Measurements from ENCODE around the gene UNC5C. TPM values are rescaled to one million over a fixed set of nuclear protein-coding genes. Genes with fewer than 3 reads are reported as not detected.

The UNC5C gene
- total RNA-seq, 1 experiment from 2014 or later = not detected

DNA sequence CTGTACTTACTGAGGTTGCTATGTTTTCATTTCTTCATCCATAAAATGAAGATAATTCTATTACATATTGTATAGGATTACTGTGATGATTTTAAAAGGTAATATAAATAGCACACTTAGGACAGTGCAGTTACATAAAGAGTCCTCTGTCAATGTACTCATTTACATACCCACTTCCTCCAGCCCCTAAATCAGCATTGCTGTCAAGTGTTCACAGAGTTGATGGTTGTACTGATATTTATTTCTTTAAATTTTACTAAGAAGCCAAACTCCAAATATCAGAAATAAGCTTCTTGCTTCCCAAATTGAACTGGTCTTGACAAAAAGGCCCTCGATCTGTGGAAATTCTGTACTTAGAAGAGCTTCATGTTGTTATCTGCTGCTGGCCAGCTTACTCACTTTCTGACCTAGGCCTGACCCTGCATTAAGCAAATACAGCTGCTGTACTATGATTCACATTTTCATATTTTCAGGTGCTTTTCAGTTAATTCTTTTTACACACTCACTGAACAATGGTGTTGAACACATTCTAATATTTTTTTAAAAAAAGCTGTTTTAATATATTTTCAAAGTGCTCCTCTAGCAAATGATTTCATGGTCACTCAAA, 259.6 kb downstream of the UNC5C start:
- CTCF ChIA-PET = interaction anchor here (0.7 to 0.8 kb wide), 2 partner anchors 867 to 1316 kb away, joined by 3 read pairs; no protein-coding TSS in a partner anchor
- no peak overlapping the region for H3K27ac Mint-ChIP-seq (ENCODE audit: low read depth, unreplicated experiment)
- intact Hi-C loops (cut with micrococcal nuclease) = no loop called here
- H3K4me1 Mint-ChIP-seq (ENCODE audit: insufficient read depth, unreplicated experiment) = peaks cover 6% of the 10 kb centered on the region
- H3K36me3 Mint-ChIP-seq (ENCODE audit: insufficient read depth, unreplicated experiment) = no peaks in the 10 kb centered on the region
- TF ChIP-seq, protein P1, sequence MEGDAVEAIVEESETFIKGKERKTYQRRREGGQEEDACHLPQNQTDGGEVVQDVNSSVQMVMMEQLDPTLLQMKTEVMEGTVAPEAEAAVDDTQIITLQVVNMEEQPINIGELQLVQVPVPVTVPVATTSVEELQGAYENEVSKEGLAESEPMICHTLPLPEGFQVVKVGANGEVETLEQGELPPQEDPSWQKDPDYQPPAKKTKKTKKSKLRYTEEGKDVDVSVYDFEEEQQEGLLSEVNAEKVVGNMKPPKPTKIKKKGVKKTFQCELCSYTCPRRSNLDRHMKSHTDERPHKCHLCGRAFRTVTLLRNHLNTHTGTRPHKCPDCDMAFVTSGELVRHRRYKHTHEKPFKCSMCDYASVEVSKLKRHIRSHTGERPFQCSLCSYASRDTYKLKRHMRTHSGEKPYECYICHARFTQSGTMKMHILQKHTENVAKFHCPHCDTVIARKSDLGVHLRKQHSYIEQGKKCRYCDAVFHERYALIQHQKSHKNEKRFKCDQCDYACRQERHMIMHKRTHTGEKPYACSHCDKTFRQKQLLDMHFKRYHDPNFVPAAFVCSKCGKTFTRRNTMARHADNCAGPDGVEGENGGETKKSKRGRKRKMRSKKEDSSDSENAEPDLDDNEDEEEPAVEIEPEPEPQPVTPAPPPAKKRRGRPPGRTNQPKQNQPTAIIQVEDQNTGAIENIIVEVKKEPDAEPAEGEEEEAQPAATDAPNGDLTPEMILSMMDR (IDR thresholded peaks at IDR 0.05; ENCODE audit: unreplicated experiment) = no peak
- no TSS peak for BruUV-seq (replicated peaks)
- POLR2A ChIA-PET = interaction anchor here (0.7 to 1.2 kb wide), 4 partner anchors 18 to 434 kb away, joined by 3 to 4 read pairs (median 4); no protein-coding TSS in a partner anchor
- no peaks in the 10 kb centered on the region for H3K27me3 Mint-ChIP-seq (ENCODE audit: insufficient read depth, unreplicated experiment)
- H3K4me3 Mint-ChIP-seq (ENCODE audit: unreplicated experiment) = no peak overlapping the region
- H3K9me3 Mint-ChIP-seq (ENCODE audit: unreplicated experiment) = no peaks in the 10 kb centered on the region
- DNase-seq (ENCODE audit: unreplicated experiment) = peak; percentile 58

DNA sequence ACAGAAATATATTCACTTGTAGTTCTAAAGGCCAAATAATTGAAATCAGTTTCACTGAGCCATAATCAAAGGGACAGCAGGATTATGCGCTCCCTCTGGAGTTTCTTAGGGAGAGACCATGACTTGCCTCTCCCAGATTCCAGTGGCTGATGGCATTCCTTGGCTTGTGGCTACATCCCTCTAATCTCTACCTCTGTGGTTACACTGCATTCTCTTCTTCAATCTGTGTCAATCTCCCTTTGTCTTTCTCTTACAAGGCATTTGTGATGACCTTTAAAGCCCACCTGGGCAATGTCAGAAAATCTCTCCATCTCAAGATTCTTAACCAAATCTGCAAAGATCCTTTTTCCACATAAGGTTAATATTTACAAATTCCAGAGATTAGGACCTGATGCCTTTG, 260.2 kb downstream of the UNC5C start:
- Mint-ChIP-seq H3K4me3 (ENCODE audit: unreplicated experiment) (no peak overlapping the region), H3K27me3 (ENCODE audit: insufficient read depth, unreplicated experiment) (no peaks in the 10 kb centered on the region), H3K9me3 (ENCODE audit: unreplicated experiment) (no peaks in the 10 kb centered on the region), H3K36me3 (ENCODE audit: insufficient read depth, unreplicated experiment) (no peaks in the 10 kb centered on the region), H3K27ac (ENCODE audit: low read depth, unreplicated experiment) (no peak overlapping the region), H3K4me1 (ENCODE audit: insufficient read depth, unreplicated experiment) (peaks cover 6% of the 10 kb centered on the region)
- intact Hi-C loops (cut with micrococcal nuclease) = no loop called here
- DNase-seq (ENCODE audit: unreplicated experiment) = no peak
- CTCF ChIA-PET = interaction anchor here (0.6 kb wide), 1 partner anchor 1527 kb away, joined by 3 read pairs; no protein-coding TSS in a partner anchor
- TF ChIP-seq, protein P1 (IDR thresholded peaks at IDR 0.05; ENCODE audit: unreplicated experiment) = no peak
- POLR2A ChIA-PET = interaction anchor here (1.2 kb wide), 1 partner anchor 18 kb away, joined by 3 read pairs; no protein-coding TSS in a partner anchor
- no TSS peak for BruUV-seq (replicated peaks)

- POLR2A ChIA-PET = no interaction called here
- TF ChIP-seq, protein P1 (IDR thresholded peaks at IDR 0.05; ENCODE audit: unreplicated experiment) = no peak
- CTCF ChIA-PET = interaction anchor here (0.6 kb wide), 1 partner anchor 1493 kb away, joined by 3 read pairs; no protein-coding TSS in a partner anchor
- Mint-ChIP-seq H3K4me3 (ENCODE audit: unreplicated experiment) (no peak overlapping the region), H3K36me3 (ENCODE audit: insufficient read depth, unreplicated experiment) (no peaks in the 10 kb centered on the region), H3K27ac (ENCODE audit: low read depth, unreplicated experiment) (no peak overlapping the region), H3K9me3 (ENCODE audit: unreplicated experiment) (peaks cover 6% of the 10 kb centered on the region), H3K4me1 (ENCODE audit: insufficient read depth, unreplicated experiment) (peaks cover 6% of the 10 kb centered on the region), H3K27me3 (ENCODE audit: insufficient read depth, unreplicated experiment) (no peaks in the 10 kb centered on the region)
- BruUV-seq (replicated peaks) = no TSS peak
- intact Hi-C loops (cut with micrococcal nuclease) = no loop called here
- DNase-seq (ENCODE audit: unreplicated experiment) = no peak
These were observed 263.0 kb downstream of the UNC5C start for GRCh38 chr4:95285797-95286196.

DNA sequence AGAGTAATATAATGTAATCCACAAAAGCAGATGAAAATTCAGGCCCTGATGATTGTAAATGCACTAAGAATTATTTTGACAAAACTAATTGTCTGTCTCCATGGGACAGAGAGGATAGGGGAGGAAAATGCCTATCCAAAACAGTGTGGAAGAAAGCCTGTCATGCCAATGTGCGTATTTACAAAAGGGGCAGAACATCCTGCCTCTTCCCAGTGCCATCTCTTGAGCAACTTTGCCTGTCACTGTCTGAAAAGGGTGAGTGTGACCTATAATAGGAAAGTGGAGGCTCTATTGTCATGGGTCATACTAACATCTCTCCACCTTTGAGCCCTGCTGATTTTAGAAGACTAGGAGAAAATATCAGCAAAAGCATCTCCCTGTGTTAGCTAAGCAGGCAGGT, 264.1 kb downstream of the UNC5C start:
- TF ChIP-seq, protein P1 (IDR thresholded peaks at IDR 0.05; ENCODE audit: unreplicated experiment) = no peak
- H3K27ac Mint-ChIP-seq (ENCODE audit: low read depth, unreplicated experiment) = no peak overlapping the region

More for the DNA sequence above, 264.1 kb downstream of the UNC5C start:
- DNase-seq (ENCODE audit: unreplicated experiment) = no peak
- CTCF ChIA-PET = interaction anchor here (0.7 kb wide), 2 partner anchors 8 to 15 kb away, joined by 3 read pairs; no protein-coding TSS in a partner anchor
- no peak overlapping the region for H3K4me3 Mint-ChIP-seq (ENCODE audit: unreplicated experiment)
- no peaks in the 10 kb centered on the region for H3K27me3 Mint-ChIP-seq (ENCODE audit: insufficient read depth, unreplicated experiment)
- intact Hi-C loops (cut with micrococcal nuclease) = no loop called here
- POLR2A ChIA-PET = no interaction called here
- H3K9me3 Mint-ChIP-seq (ENCODE audit: unreplicated experiment) = peaks cover 6% of the 10 kb centered on the region
- no peaks in the 10 kb centered on the region for H3K36me3 Mint-ChIP-seq (ENCODE audit: insufficient read depth, unreplicated experiment)
- no TSS peak for BruUV-seq (replicated peaks)
- no peaks in the 10 kb centered on the region for H3K4me1 Mint-ChIP-seq (ENCODE audit: insufficient read depth, unreplicated experiment)
